Tibial nerve (tissue), 4 donors: ENCODE results near the gene CXCL12. TPM values are rescaled to one million over a fixed set of nuclear protein-coding genes. Genes with fewer than 3 reads are reported as not detected.

ENCODE experiments used
- DNase-seq, 2 donors: peaks; one replicate each; pipeline ENCODE4 v3.0.0-alpha.2; 2019; ENCODE audit warnings: low spot score in 2 of 2
- H3K27ac ChIP-seq, 4 donors: fragments of 200-600 bp; sonication (generic) in 3 of 4; one replicate each; pipeline ENCODE4 v1.5.1; 2017 to 2019; ENCODE audit warnings: mild to moderate bottlenecking in 1 of 4
- H3K27me3 ChIP-seq, 2 donors: fragments of 200-600 bp; sonication (generic) in 1 of 2; one replicate each; pipeline versions ENCODE4 v1.5.1 to v1.6.0; 2017 to 2019
- H3K36me3 ChIP-seq, 3 donors: fragments of 200-600 bp; sonication (generic); one replicate each; pipeline ENCODE4 v1.5.1; 2018 to 2019
- H3K4me1 ChIP-seq, 4 donors: fragments of 200-600 bp; sonication (generic) in 3 of 4; one replicate each; pipeline ENCODE4 v1.5.1; 2017 to 2019
- H3K4me3 ChIP-seq, 4 donors: fragments of 200-600 bp; sonication (generic) in 3 of 4; one replicate each; pipeline ENCODE4 v1.5.1; 2017 to 2019; ENCODE audit warnings: mild to moderate bottlenecking in 1 of 4, moderate library complexity in 1 of 4
- H3K9me3 ChIP-seq, 4 donors: fragments of 200-600 bp; sonication (generic) in 3 of 4; one replicate each; pipeline ENCODE4 v1.5.1; 2017 to 2019
- EP300 ChIP-seq, 2 donors: sonication (generic); formaldehyde crosslinking; IDR thresholded peaks; one replicate each; pipeline ENCODE4 v1.6.1; 2017; ENCODE audit warnings: antibody characterized with exemption in 2 of 2, mild to moderate bottlenecking in 1 of 2
- POLR2A ChIP-seq, 2 donors: fragments of 450-650 bp; IDR thresholded peaks; one replicate each; pipeline ENCODE4 v1.6.1; 2017; ENCODE audit warnings: antibody characterized with exemption in 2 of 2, mild to moderate bottlenecking in 2 of 2, moderate library complexity in 2 of 2
- WGBS, 2 donors: methylation state at CpG; one replicate each; pipeline ENCODE4 v1.1.5; 2018; 5-methylcytosine and 5-hydroxymethylcytosine counted together
- total RNA-seq, 4 donors: library from RNA; depleted of rRNA; stranded (reverse); fragments of >200 nt; gene quantifications; one replicate each; pipeline ENCODE4 v1.1.0, GENCODE V29; 2016
- TF ChIP-seq, protein P1 (sequence below), 5 experiments: fragments of 200-600 bp in 3 of 5; fragments of 450-650 bp in 2 of 5; sonication (generic) in 3 of 5; IDR thresholded peaks; one replicate each; pipeline ENCODE4 v1.5.1; 2016 to 2019; ENCODE audit warnings: antibody characterized with exemption in 5 of 5, mild to moderate bottlenecking in 3 of 5, moderate library complexity in 2 of 5

Gene CXCL12
- total RNA-seq, 4 donors from 2014 or later: 35.0 to 119 (median 86.4) TPM

DNA sequence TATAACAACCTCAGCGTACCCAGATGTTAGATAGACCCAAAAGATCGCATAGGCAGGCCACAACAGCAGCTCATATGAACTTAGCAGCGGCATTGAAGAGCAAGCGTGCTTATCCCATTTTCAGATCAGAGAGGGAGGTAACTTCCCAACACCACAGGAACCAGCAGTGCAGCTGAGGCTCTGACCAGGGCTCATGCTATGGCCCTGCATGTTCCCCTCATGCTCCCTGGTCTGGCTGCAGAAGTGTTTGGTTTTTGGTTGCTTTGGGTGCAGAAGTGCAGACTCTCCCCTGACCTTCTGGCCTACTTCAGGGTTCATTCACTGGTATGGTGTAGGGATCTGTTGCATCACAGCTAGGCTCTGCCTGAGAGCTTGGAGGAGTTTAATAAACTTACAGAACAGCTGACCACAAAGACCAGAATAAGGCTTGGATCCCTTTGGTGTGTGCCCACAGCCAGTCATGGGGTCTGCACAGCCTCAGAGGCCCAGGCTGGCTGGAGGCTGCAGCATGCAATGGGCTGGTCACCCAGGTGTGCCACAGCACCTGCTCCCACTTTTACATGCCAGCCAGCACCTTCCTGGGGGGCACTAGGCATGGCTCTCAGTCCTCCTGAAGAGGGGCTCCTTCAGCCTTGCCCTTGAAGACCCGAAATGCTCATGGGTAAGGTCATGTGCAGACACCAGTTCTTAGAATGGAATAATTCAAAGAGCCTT, 9.1 kb upstream of the CXCL12 start:
- H3K36me3 ChIP-seq: no peaks in the 10 kb centered on the region
- H3K27ac ChIP-seq: no peak overlapping the region
- H3K4me3 ChIP-seq: no peak overlapping the region
- DNase-seq: no peak
- TF ChIP-seq EP300 (IDR thresholded peaks at IDR 0.05): no peak
- TF ChIP-seq, protein P1, sequence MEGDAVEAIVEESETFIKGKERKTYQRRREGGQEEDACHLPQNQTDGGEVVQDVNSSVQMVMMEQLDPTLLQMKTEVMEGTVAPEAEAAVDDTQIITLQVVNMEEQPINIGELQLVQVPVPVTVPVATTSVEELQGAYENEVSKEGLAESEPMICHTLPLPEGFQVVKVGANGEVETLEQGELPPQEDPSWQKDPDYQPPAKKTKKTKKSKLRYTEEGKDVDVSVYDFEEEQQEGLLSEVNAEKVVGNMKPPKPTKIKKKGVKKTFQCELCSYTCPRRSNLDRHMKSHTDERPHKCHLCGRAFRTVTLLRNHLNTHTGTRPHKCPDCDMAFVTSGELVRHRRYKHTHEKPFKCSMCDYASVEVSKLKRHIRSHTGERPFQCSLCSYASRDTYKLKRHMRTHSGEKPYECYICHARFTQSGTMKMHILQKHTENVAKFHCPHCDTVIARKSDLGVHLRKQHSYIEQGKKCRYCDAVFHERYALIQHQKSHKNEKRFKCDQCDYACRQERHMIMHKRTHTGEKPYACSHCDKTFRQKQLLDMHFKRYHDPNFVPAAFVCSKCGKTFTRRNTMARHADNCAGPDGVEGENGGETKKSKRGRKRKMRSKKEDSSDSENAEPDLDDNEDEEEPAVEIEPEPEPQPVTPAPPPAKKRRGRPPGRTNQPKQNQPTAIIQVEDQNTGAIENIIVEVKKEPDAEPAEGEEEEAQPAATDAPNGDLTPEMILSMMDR (IDR thresholded peaks at IDR 0.05): no peak
- TF ChIP-seq POLR2A (IDR thresholded peaks at IDR 0.05): no peak
- 93 to 95% methylated on average over 5 of the region's 5 CpGs for WGBS, 2 donors
- H3K27me3 ChIP-seq: no peaks in the 10 kb centered on the region
- H3K4me1 ChIP-seq: peaks cover 0 to 2% (median 0%) of the 10 kb centered on the region in 4 donors
- H3K9me3 ChIP-seq: no peaks in the 10 kb centered on the region

DNA sequence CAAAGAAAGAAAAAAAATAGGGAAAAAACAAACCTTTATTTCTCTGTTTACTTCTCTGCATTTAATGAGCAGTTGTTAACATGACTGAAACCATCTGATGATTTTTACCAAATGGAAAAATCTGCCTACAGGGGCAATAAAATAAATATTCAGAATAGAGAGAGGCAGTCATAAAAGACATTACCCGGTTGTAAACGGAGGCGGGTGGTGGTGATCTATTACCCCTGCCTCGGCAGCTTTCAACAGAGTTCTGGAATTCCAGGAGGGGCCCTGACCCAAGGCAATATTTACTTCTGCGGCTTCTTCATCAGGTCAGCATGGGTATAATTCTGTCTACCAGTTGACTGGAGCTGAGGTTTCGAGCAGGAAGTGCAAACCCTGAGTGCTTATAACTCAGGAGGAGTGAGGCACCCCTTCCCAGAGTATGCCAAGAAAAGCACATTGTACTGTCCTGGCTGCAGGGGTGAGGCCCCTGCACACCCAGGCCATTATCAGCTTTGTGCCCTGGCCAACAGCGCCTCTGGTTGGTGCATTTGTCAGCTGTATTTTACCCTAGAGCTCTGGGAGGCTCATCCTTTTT, 8.2 kb upstream of the CXCL12 start:
- no peak overlapping the region for H3K27ac ChIP-seq
- no peaks in the 10 kb centered on the region for H3K36me3 ChIP-seq
- no peak for DNase-seq
- 43 to 50% methylated on average over 7 of the region's 7 CpGs for WGBS, 2 donors
- no peaks in the 10 kb centered on the region for H3K9me3 ChIP-seq
- no peaks in the 10 kb centered on the region for H3K4me1 ChIP-seq
- TF ChIP-seq EP300 (IDR thresholded peaks at IDR 0.05) (no peak), POLR2A (IDR thresholded peaks at IDR 0.05) (no peak)
- no peaks in the 10 kb centered on the region for H3K27me3 ChIP-seq
- no peak overlapping the region for H3K4me3 ChIP-seq

DNA sequence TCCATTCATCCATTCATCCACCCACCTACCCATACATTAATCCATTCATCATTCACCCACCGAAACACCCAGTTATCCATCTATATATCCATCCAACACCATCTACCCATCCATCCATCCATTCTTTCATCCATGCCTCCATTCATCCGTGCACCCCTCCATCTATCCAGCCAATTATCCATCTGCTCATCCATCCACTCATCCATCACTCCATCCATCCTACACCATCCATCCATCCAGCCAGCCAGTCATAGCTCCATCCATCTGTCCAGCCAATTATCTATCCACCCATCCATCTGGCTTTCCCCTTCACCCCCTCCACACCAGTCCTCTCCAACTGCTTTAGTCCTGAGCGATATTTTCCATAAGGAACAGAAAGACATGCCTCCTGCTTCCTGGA, 7.5 kb upstream of the CXCL12 start:
- no peak for DNase-seq

DNA sequence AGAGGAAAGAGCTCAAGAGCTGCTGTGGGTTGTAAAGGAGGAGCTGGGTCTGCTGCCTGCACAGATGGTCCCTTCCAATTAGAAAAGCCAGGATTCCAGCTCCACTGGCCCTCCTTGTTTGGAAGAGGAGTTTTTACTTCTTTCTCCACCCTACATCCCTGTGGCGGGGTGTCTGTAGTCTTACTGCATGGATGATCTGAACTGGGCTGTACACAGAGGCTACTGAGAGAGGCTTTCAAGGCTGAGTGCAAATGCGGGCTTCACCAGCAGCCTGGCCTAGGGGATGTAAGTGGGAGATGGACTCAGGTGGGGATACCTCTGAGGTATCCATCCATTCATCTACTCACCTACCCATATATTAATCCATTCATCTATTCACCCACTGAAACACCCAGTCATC, 7.1 kb upstream of the CXCL12 start:
- no peaks in the 10 kb centered on the region for H3K9me3 ChIP-seq
- TF ChIP-seq EP300 (IDR thresholded peaks at IDR 0.05): no peak
- TF ChIP-seq, protein P1 (IDR thresholded peaks at IDR 0.05): no peak
- no peak for TF ChIP-seq POLR2A (IDR thresholded peaks at IDR 0.05)
- DNase-seq: no peak
- 94 to 96% methylated on average over 2 of the region's 2 CpGs for whole genome bisulfite sequencing, 2 donors
- H3K4me3 ChIP-seq: no peak overlapping the region
- peaks cover 0 to 1% (median 0%) of the 10 kb centered on the region in 4 donors for H3K4me1 ChIP-seq
- peaks cover 0 to 5% of the 10 kb centered on the region in 2 donors for H3K27me3 ChIP-seq
- H3K27ac ChIP-seq: no peak overlapping the region
- no peaks in the 10 kb centered on the region for H3K36me3 ChIP-seq

More for the DNA sequence above, 7.5 kb upstream of the CXCL12 start:
- Histone ChIP-seq H3K27ac (no peak overlapping the region), H3K27me3 (peaks cover 0 to 3% of the 10 kb centered on the region in 2 donors), H3K4me3 (no peak overlapping the region), H3K9me3 (no peaks in the 10 kb centered on the region), H3K4me1 (no peaks in the 10 kb centered on the region), H3K36me3 (no peaks in the 10 kb centered on the region)
- WGBS, 2 donors: 88 to 92% methylated on average over 3 of the region's 3 CpGs
- TF ChIP-seq POLR2A (IDR thresholded peaks at IDR 0.05): no peak
- no peak for TF ChIP-seq EP300 (IDR thresholded peaks at IDR 0.05)
- TF ChIP-seq, protein P1 (IDR thresholded peaks at IDR 0.05): no peak

DNA sequence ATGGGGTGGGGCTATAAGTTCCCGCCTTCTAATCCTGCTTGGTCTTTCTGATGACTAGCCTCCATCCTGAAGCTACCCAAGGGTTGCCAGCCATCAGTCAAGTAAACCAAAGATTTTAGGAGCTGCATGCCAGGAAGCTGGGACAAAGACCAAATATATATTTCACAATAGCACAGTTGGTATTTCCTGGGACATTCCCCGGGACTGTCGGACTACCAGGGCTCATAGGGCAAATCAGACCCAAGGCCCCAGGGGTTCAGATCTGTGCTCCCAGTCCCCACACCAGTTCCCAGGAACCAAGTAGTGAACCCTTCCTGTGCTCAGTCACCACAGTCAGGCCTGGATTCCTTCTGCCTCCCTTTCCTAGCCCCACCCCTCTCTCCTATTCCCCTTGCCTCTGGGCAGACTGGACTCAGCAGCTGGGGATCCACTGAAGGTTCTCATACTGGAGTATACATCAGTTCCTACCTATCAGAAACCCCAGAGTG, 5.7 kb upstream of the CXCL12 start:
- H3K27ac ChIP-seq: no peak overlapping the region
- no peak for DNase-seq
- peaks cover 0 to 11% (median 0%) of the 10 kb centered on the region in 4 donors for H3K4me1 ChIP-seq
- TF ChIP-seq EP300 (IDR thresholded peaks at IDR 0.05) (no peak), POLR2A (IDR thresholded peaks at IDR 0.05) (no peak)
- TF ChIP-seq, protein P1 (IDR thresholded peaks at IDR 0.05): no peak
- H3K27me3 ChIP-seq: peaks cover 0 to 14% of the 10 kb centered on the region in 2 donors
- no peaks in the 10 kb centered on the region for H3K9me3 ChIP-seq
- H3K36me3 ChIP-seq: no peaks in the 10 kb centered on the region
- 65 to 82% methylated on average over 3 of the region's 3 CpGs for WGBS, 2 donors
- no peak overlapping the region for H3K4me3 ChIP-seq
